Nephron progenitor cell (in vitro differentiated cells): ENCODE data around the gene DHRS1.
"Not testable (repeated sequence)": the region's sequence is repeated elsewhere in the genome, so short reads cannot be mapped to it uniquely, and the experiment has no call there.

ENCODE experiments used
- DNase-seq: peaks from one replicate; pipeline ENCODE4 v3.0.0; 2021
- H3K27ac Mint-ChIP-seq: 2 replicates; pipeline ENCODE4 v1.8.0; 2021; ENCODE audit warnings: mild to moderate bottlenecking, moderate library complexity, mixed read lengths
- H3K27me3 Mint-ChIP-seq: 2 replicates; pipeline ENCODE4 v1.8.0; 2021; ENCODE audit warnings: mild to moderate bottlenecking, low read depth, mixed read lengths; ENCODE audit not compliant: poor library complexity
- H3K36me3 Mint-ChIP-seq: 2 replicates; pipeline ENCODE4 v1.8.0; 2021; ENCODE audit warnings: low read depth, mixed read lengths
- H3K4me1 Mint-ChIP-seq: 2 replicates; pipeline ENCODE4 v1.8.0; 2021; ENCODE audit warnings: mixed read lengths
- H3K4me3 Mint-ChIP-seq: 2 replicates; pipeline ENCODE4 v1.8.0; 2021; ENCODE audit warnings: mild to moderate bottlenecking, moderate library complexity, mixed read lengths
- H3K9me3 Mint-ChIP-seq: 2 replicates; pipeline ENCODE4 v1.8.0; 2021; ENCODE audit warnings: mild to moderate bottlenecking, moderate library complexity, mixed read lengths
- CTCF ChIP-seq: fragments of 200-600 bp; sonication (generic); IDR thresholded peaks from 2 replicates; pipeline ENCODE4 v1.5.0; 2021; ENCODE audit warnings: antibody characterized with exemption

DHRS1 gene

GRCh38 chr14:24329736-24330135, 30.2 kb upstream of the DHRS1 start:
- DNase-seq = no peak
- Mint-ChIP-seq H3K27ac (no peak overlapping the region), H3K27me3 (peaks cover 63% of the 10 kb centered on the region), H3K9me3 (peaks cover 8% of the 10 kb centered on the region), H3K4me3 (no peak overlapping the region), H3K36me3 (no peaks in the 10 kb centered on the region), H3K4me1 (peaks cover 43% of the 10 kb centered on the region)
- TF ChIP-seq CTCF = no peak

GRCh38 chr14:24329073-24329663, 29.6 kb upstream of the DHRS1 start:
- no peak for DNase-seq
- H3K9me3 Mint-ChIP-seq = peaks cover 8% of the 10 kb centered on the region
- H3K27me3 Mint-ChIP-seq = peaks cover 59% of the 10 kb centered on the region

DNA sequence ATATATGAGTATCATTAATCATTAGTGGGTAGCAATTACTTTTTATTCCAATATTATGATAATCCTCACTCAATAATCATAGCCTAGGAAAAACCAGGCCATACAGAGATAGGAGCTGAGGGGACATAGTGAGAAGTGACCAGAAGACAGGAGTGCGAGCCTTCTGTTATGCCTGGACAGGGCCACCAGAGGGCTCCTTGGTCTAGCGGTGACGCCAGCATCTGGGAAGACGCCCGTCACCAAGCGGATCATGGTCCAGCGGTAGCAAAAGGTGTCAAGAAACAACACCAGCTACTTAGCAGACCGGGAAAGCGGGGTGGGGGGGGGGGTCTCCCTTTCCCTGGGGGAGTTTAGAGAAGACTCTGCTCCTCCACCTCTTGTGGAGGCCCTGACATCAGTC, 28.3 kb upstream of the DHRS1 start:
- H3K9me3 Mint-ChIP-seq, H3K36me3 Mint-ChIP-seq, H3K4me3 Mint-ChIP-seq, H3K27ac Mint-ChIP-seq: not testable (repeated sequence)
- TF ChIP-seq CTCF = peak; percentile 59
- peak; percentile 55 for DNase-seq
- H3K4me1 Mint-ChIP-seq = peaks cover 54% of the 10 kb centered on the region
- H3K27me3 Mint-ChIP-seq = peaks cover 49% of the 10 kb centered on the region

More at GRCh38 chr14:24329073-24329663, 29.6 kb upstream of the DHRS1 start:
- H3K4me1 Mint-ChIP-seq = peaks cover 48% of the 10 kb centered on the region
- H3K36me3 Mint-ChIP-seq = no peaks in the 10 kb centered on the region
- H3K4me3 Mint-ChIP-seq = no peak overlapping the region
- TF ChIP-seq CTCF = no peak
- H3K27ac Mint-ChIP-seq = no peak overlapping the region

GRCh38 chr14:24327303-24327702, 27.7 kb upstream of the DHRS1 start:
- Mint-ChIP-seq H3K27me3 (peaks cover 44% of the 10 kb centered on the region), H3K36me3 (no peaks in the 10 kb centered on the region), H3K27ac (no peak overlapping the region), H3K9me3 (peaks cover 8% of the 10 kb centered on the region), H3K4me3 (no peak overlapping the region), H3K4me1 (peaks cover 54% of the 10 kb centered on the region)
- TF ChIP-seq CTCF = no peak
- DNase-seq = no peak

DNA sequence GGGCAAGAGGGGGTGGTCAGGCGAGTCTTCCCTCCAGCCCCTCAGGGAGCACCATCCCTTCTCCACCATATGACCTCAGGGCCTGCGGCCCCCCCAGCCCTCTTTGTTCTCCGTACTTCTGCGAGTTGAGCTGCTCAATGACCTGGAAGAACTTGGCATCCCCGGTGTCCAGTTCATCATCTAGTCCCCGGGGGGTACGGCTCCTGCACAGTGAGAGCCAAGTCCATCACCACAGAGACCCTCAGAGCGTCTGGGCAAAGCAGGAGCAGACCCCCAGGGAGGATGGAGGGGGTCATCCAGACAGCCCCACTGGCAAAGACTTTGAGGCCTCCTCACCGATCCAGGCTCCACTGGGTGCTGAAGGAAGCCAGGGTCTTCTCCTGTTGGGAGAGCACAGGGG, 26.4 kb upstream of the DHRS1 start:
- H3K27ac Mint-ChIP-seq = no peak overlapping the region
- H3K36me3 Mint-ChIP-seq = no peaks in the 10 kb centered on the region
- peaks cover 43% of the 10 kb centered on the region for H3K27me3 Mint-ChIP-seq
- peaks cover 56% of the 10 kb centered on the region for H3K4me1 Mint-ChIP-seq
- H3K4me3 Mint-ChIP-seq = peak overlapping the region; percentile 40
- no peak for TF ChIP-seq CTCF
- DNase-seq = no peak
- H3K9me3 Mint-ChIP-seq = peaks cover 8% of the 10 kb centered on the region

DNA sequence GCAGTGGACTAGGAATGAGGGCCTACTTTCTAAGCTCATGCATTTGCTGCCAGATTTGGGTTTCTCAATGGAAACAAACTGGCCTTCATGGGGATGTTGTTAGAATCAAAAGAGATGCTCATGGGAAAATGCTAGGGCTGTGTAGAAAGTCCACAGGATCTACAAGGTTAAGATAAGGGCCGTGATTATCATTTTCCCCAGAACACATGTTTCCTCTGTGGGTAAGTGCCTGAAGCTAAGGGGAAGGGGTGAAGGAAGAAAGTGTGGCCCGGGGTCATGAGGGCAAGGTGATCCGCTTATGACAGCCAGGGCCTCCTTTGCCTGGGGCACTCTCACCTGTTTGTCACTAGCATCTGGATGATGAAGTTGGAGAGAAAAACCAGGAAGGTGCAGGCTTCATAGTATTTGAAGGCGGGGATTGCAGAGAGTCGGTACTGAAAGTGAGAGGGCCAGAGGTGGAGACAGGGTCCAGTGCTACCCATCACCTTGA, 25.5 kb upstream of the DHRS1 start:
- H3K27me3 Mint-ChIP-seq = peaks cover 39% of the 10 kb centered on the region
- peaks cover 60% of the 10 kb centered on the region for H3K4me1 Mint-ChIP-seq
- no peak overlapping the region for H3K4me3 Mint-ChIP-seq
- H3K36me3 Mint-ChIP-seq = no peaks in the 10 kb centered on the region
- DNase-seq = no peak
- H3K9me3 Mint-ChIP-seq = peaks cover 8% of the 10 kb centered on the region
- no peak for TF ChIP-seq CTCF
- H3K27ac Mint-ChIP-seq = no peak overlapping the region
